AG04449 (cell line): ENCODE measurements around the gene LBX1.
"Not testable (repeated sequence)": the region's sequence is repeated elsewhere in the genome, so short reads cannot be mapped to it uniquely, and the experiment has no call there.

ENCODE experiments used
- CTCF ChIA-PET: fragments of 350-600 bp; formaldehyde crosslinking; extraction: SDS; loops from one replicate; lab custom pipeline; 2021; ENCODE audit warnings: antibody characterized with exemption; lab: Yijun Ruan, JAX
- POLR2A ChIA-PET: fragments of 400-600, 350-600 bp; formaldehyde crosslinking; extraction: SDS; loops from one replicate; lab custom pipeline; 2020; ENCODE audit warnings: antibody characterized with exemption, inconsistent platforms; lab: Yijun Ruan, JAX
- DNase-seq: peaks from one replicate; pipeline ENCODE4 v3.0.0-alpha.2; 2010; ENCODE audit warnings: low read depth, low spot score
- H3K4me3 ChIP-seq: 2 replicates; pipeline ENCODE4 v1.5.1; 2011; ENCODE audit warnings: low read depth, mild to moderate bottlenecking, control low read depth, low read length
- TF ChIP-seq, protein P1 (sequence below): IDR thresholded peaks from one replicate; pipeline ENCODE4 v1.5.1; 2011; ENCODE audit warnings: mild to moderate bottlenecking, moderate library complexity, low read length, control low read depth, inconsistent platforms; ENCODE audit not compliant: insufficient read depth; ENCODE audit errors: missing control alignments

The LBX1 gene

DNA sequence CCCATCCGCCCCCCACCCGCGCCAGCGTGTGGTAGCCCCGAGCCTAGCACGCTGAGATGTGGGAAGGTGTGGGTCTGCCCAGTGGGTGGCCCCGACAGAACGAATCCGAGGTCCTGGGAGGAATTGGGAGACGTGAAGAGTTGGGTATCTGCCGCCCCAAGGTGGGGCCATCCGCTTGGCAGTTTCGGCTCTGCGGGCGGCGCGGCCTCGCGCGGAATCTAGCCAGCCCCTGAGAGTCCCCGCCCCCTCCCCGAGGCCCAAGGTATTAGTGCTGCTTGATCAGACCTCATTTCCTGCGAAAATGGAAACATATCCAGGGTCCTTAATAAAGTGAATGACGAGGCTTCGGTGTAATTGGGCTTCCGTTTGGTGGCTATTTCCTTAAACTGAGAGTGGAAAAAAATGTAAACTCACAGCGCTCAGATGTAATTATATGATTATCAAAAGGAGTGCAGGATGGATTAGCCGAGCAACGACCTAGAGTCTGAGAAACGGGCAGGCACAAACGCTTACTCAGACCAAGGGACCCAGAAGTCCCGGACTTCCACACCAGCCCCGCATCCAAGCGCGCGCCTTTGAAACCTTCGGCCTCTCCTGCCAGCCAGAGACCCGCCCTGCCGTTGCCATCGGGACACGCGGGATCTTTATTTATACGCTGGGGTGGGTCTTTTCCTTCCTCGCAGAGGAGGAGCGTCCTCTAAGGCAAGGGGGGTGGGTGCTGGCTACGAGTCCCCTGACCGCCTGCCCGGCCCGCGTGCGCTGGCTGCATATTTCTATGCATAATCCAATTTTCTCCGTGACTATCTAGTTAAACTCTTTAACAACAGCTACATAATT is 12.8 kb downstream of the LBX1 start:
- no peak for DNase-seq
- H3K4me3 ChIP-seq = no peak overlapping the region
- CTCF ChIA-PET = interaction anchor here (0.7 to 14.9 kb wide), 17 partner anchors 7 to 564 kb away, joined by 3 to 281 read pairs (median 11); partner anchors contain the start of gene NPM3
- TF ChIP-seq, protein P1, sequence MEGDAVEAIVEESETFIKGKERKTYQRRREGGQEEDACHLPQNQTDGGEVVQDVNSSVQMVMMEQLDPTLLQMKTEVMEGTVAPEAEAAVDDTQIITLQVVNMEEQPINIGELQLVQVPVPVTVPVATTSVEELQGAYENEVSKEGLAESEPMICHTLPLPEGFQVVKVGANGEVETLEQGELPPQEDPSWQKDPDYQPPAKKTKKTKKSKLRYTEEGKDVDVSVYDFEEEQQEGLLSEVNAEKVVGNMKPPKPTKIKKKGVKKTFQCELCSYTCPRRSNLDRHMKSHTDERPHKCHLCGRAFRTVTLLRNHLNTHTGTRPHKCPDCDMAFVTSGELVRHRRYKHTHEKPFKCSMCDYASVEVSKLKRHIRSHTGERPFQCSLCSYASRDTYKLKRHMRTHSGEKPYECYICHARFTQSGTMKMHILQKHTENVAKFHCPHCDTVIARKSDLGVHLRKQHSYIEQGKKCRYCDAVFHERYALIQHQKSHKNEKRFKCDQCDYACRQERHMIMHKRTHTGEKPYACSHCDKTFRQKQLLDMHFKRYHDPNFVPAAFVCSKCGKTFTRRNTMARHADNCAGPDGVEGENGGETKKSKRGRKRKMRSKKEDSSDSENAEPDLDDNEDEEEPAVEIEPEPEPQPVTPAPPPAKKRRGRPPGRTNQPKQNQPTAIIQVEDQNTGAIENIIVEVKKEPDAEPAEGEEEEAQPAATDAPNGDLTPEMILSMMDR = no peak
- POLR2A ChIA-PET = no interaction called here

GRCh38 chr10:101215397-101216206 is 13.7 kb downstream of the LBX1 start:
- TF ChIP-seq, protein P1 = no peak
- H3K4me3 ChIP-seq = no peak overlapping the region
- POLR2A ChIA-PET = no interaction called here
- no peak for DNase-seq
- CTCF ChIA-PET = interaction anchor here (0.7 to 14.9 kb wide), 34 partner anchors 8 to 565 kb away, joined by 3 to 281 read pairs (median 10); partner anchors contain the start of genes DPCD, NPM3 and POLL

- POLR2A ChIA-PET = no interaction called here
- no peak overlapping the region for H3K4me3 ChIP-seq
- DNase-seq = no peak
- CTCF ChIA-PET = interaction anchor here (0.6 to 14.9 kb wide), 114 partner anchors 9 to 858 kb away, joined by 3 to 281 read pairs (median 5); partner anchors contain the start of genes DPCD, KAZALD1, NPM3 and POLL
- TF ChIP-seq, protein P1 = peak; percentile 82
These were observed 14.5 kb downstream of the LBX1 start for GRCh38 chr10:101214446-101215396.

DNA sequence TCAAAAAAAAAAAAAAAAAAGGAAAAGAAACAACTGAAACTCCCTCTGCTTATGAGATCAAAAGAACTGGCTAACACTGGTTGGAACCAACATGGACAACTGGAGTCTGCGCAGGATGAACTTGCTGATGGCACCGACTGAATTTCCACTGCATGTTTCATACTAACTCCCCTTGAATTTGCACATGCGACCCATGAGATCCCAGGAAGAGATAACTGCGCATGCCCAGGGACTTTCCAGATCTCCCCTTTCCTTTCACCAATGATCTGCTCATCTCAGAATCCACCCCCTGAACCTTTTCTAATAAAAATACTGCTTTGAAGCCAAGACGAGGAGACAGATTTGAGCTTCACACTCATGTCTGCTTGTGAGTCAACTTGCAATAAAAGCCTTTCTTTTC is 20.7 kb downstream of the LBX1 start:
- TF ChIP-seq, protein P1 = no peak
- DNase-seq = no peak
- ChIA-PET POLR2A (no interaction called here), CTCF (interaction anchor here (0.9 to 14.9 kb wide), 5 partner anchors 10 to 394 kb away, joined by 3 to 281 read pairs (median 19); no protein-coding TSS in a partner anchor)
- no peak overlapping the region for H3K4me3 ChIP-seq

- CTCF ChIA-PET = interaction anchor here (0.8 to 14.9 kb wide), 5 partner anchors 7 to 566 kb away, joined by 3 to 281 read pairs (median 5); no protein-coding TSS in a partner anchor
- POLR2A ChIA-PET = no interaction called here
- no peak for DNase-seq
- H3K4me3 ChIP-seq = no peak overlapping the region
- TF ChIP-seq, protein P1 = no peak
These were observed 22.2 kb downstream of the LBX1 start for GRCh38 chr10:101207026-101207425.

DNA sequence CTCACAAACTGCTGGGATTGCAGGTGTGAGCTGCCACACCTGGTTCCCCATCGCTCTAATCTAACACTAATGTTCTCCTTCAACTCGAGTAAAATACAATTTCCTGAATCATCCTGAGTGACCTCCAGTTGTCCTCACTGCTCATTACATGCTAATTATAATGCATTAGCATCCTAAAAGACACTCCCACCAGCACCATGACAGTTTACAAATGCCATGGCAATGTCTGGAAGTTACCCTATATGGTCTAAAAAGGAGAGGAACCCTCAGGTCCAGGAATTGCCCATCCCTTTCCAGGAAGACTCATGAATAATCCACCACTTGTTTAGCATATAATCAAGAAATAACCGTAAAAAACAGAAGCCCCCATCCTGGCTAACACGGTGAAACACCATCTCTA is 26.6 kb downstream of the LBX1 start:
- POLR2A ChIA-PET, H3K4me3 ChIP-seq, DNase-seq: not testable (repeated sequence)
- CTCF ChIA-PET = interaction anchor here (6.7 kb wide), 1 partner anchor 12 kb away, joined by 42 read pairs; no protein-coding TSS in a partner anchor

DNA sequence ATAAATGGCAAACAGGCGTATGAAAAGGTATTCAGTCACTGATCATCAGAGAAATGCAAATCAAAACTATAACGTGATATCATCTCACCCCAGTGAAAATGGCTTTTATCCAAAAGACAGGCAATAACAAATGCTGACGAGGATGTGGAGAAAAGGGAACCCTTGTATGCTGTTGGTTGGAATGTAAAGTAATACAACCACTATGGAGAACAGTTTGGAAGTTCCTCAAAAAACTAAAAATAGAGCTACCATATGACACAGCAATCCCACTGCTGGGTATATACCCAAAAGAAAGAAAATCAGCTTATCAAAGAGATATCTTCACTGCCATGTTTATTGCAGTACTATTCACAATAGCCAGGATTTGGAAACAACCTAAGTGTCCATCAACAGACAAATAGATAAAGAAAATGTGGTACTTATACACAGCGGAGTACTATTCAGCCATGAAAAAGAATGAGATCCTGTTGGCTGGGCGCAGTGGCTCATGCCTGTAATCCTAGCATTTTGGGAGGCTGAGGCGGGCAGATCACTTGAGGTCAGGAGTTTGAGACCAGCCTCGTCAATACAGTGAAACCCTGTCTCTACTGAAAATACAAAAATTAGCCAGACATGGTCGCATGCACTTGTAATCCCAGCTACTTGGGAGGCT is 30.8 kb downstream of the LBX1 start:
- CTCF ChIA-PET = interaction anchor here (3.1 kb wide), 1 partner anchor 15 kb away, joined by 10 read pairs; no protein-coding TSS in a partner anchor
- POLR2A ChIA-PET, H3K4me3 ChIP-seq, DNase-seq: not testable (repeated sequence)
